Measurements from ENCODE around the gene EFHD2. TPM values are rescaled to one million over a fixed set of nuclear protein-coding genes. Genes with fewer than 3 reads are reported as not detected.
"Not testable (repeated sequence)": the region's sequence is repeated elsewhere in the genome, so short reads cannot be mapped to it uniquely, and the experiment has no call there.

The EFHD2 gene
- polyA plus RNA-seq, 1 experiment = 30.4 TPM

- DNase-seq (ENCODE audit: low read depth, low spot score) = no peak
- Histone ChIP-seq H3K27ac (ENCODE audit: low read depth, low read length) (no peak overlapping the region), H3K4me3 (ENCODE audit: low read depth, low read length) (no peak overlapping the region), H3K9me3 (ENCODE audit: control insufficient read depth, insufficient read depth, low read length) (no peaks in the 10 kb centered on the region), H3K27me3 (ENCODE audit: control insufficient read depth, insufficient read depth, low read length) (peaks cover 7% of the 10 kb centered on the region)
- ChIA-PET CTCF (no interaction called here), POLR2A (no interaction called here)
- no peak for TF ChIP-seq CTCF (IDR thresholded peaks at IDR 0.05; ENCODE audit: low read depth, low read length)
Observed at GRCh38 chr1:15378729-15379128, 31.0 kb upstream of the EFHD2 start.

- H3K27me3 ChIP-seq (ENCODE audit: control insufficient read depth, insufficient read depth, low read length); H3K4me3 ChIP-seq (ENCODE audit: low read depth, low read length); POLR2A ChIA-PET; CTCF ChIA-PET; H3K27ac ChIP-seq (ENCODE audit: low read depth, low read length); DNase-seq (ENCODE audit: low read depth, low spot score); H3K9me3 ChIP-seq (ENCODE audit: control insufficient read depth, insufficient read depth, low read length): not testable (repeated sequence)
Observed at GRCh38 chr1:15379151-15379550, 30.5 kb upstream of the EFHD2 start.

GRCh38 chr1:15380601-15381508 lies 28.8 kb upstream of the EFHD2 start:
- Histone ChIP-seq H3K27me3 (ENCODE audit: control insufficient read depth, insufficient read depth, low read length) (peaks cover 7% of the 10 kb centered on the region), H3K4me3 (ENCODE audit: low read depth, low read length) (no peak overlapping the region), H3K27ac (ENCODE audit: low read depth, low read length) (no peak overlapping the region), H3K9me3 (ENCODE audit: control insufficient read depth, insufficient read depth, low read length) (no peaks in the 10 kb centered on the region)
- DNase-seq (ENCODE audit: low read depth, low spot score) = no peak
- no peak for TF ChIP-seq CTCF (IDR thresholded peaks at IDR 0.05; ENCODE audit: low read depth, low read length)
- POLR2A ChIA-PET = no interaction called here
- CTCF ChIA-PET = no interaction called here

- CTCF ChIA-PET = interaction anchor here (1.8 kb wide), 1 partner anchor 58 kb away, joined by 5 read pairs; no protein-coding TSS in a partner anchor
Observed at GRCh38 chr1:15381805-15382204, 27.9 kb upstream of the EFHD2 start.

More at GRCh38 chr1:15381805-15382204, 27.9 kb upstream of the EFHD2 start:
- Histone ChIP-seq H3K27ac (ENCODE audit: low read depth, low read length) (no peak overlapping the region), H3K9me3 (ENCODE audit: control insufficient read depth, insufficient read depth, low read length) (no peaks in the 10 kb centered on the region), H3K27me3 (ENCODE audit: control insufficient read depth, insufficient read depth, low read length) (peaks cover 7% of the 10 kb centered on the region), H3K4me3 (ENCODE audit: low read depth, low read length) (no peak overlapping the region)
- POLR2A ChIA-PET = no interaction called here
- no peak for TF ChIP-seq CTCF (IDR thresholded peaks at IDR 0.05; ENCODE audit: low read depth, low read length)
- no peak for DNase-seq (ENCODE audit: low read depth, low spot score)
